Measurements from ENCODE around the gene CPNE1. TPM values are rescaled to one million over a fixed set of nuclear protein-coding genes. Genes with fewer than 3 reads are reported as not detected.

The CPNE1 gene
- polyA plus RNA-seq, 6 donors from 2014 or later = 178 to 542 (median 337) TPM

DNA sequence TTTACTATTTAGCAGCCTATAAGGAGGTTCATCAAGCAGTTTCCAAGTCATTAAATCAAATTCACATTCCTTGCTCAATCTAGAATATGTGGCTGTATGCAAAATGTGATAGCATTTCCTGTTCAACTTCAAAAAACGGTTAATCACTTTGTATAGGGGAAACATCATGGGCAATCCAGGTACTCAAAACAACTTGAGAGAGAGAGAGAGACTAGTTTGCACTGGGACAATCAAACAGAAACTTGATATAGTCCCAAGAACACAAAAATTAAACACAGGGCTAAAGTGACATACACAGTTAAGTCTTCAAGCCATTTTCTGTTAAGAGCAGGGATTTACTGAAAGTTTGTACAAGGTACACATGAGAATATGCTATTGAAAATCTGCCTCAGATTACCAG is 7.4 kb downstream of the CPNE1 start:
- Mint-ChIP-seq H3K4me1 (peaks cover 25 to 52% (median 40%) of the 10 kb centered on the region in 3 donors), H3K27ac (peak overlapping the region in 4 of 6 donors; percentile 68 to 85 (median 78)), H3K4me3 (peak overlapping the region in 1 of 8 donors; percentile 14), H3K9me3 (no peaks in the 10 kb centered on the region), H3K27me3 (no peaks in the 10 kb centered on the region), H3K36me3 (no peaks in the 10 kb centered on the region)
- no peak for DNase-seq
- ATAC-seq (ENCODE audit: low read depth in 2 of 2) = no peak

DNA sequence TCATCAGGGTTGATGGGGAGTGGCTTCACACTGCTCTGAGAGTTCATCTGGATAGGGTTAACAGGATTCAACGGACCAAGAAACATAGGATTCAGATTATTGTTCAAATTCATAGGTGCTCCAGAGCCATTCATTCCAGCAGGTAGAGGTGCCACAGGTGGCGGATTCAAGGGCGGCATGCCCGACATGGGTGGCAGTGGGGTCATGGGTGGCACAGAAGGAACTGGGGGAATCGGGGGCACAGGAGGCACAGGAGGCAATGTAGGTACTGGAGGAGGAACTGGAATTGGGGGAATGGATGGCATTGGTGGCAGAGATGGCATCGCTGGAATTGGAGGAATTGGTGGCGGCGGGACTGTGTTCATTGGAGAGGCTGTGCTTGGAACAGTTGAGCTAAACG is 10.3 kb downstream of the CPNE1 start:
- H3K9me3 Mint-ChIP-seq = no peaks in the 10 kb centered on the region

DNA sequence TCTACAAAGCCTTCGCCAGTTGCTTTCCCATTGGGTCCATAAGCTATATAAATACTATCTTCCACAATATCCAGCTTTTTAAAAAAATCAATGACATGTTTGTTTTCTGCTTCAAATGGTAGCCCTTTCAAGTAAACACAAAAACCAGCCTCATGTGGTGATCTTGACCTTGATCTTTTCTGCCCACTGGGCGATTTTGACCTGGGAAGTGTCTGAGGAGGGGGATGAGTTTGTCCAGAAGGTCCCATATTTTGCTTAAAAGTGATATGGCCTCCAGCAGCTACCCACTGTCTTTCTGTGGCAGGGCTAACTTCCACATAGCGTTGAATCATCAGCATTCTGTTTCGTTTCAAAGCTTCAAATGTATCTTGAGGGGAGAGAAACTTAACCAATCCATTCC is 10.8 kb downstream of the CPNE1 start:
- ATAC-seq (ENCODE audit: low read depth in 2 of 2) = no peak
- peaks cover 16 to 25% (median 23%) of the 10 kb centered on the region in 3 donors for H3K4me1 Mint-ChIP-seq

More for the DNA sequence above, 10.3 kb downstream of the CPNE1 start:
- Mint-ChIP-seq H3K4me1 (peaks cover 20 to 28% (median 28%) of the 10 kb centered on the region in 3 donors), H3K36me3 (no peaks in the 10 kb centered on the region), H3K4me3 (no peak overlapping the region), H3K27ac (no peak overlapping the region), H3K27me3 (no peaks in the 10 kb centered on the region)
- ATAC-seq (ENCODE audit: low read depth in 2 of 2) = no peak
- no peak for DNase-seq

GRCh38 chr20:35653430-35653734 is 11.3 kb downstream of the CPNE1 start:
- no peak overlapping the region for H3K4me3 Mint-ChIP-seq
- no peaks in the 10 kb centered on the region for H3K36me3 Mint-ChIP-seq
- ATAC-seq (ENCODE audit: low read depth in 2 of 2) = no peak
- H3K27ac Mint-ChIP-seq = no peak overlapping the region
- peaks cover 13 to 22% (median 20%) of the 10 kb centered on the region in 3 donors for H3K4me1 Mint-ChIP-seq
- no peak for DNase-seq
- no peaks in the 10 kb centered on the region for H3K27me3 Mint-ChIP-seq
- H3K9me3 Mint-ChIP-seq = no peaks in the 10 kb centered on the region

More for the DNA sequence above, 10.8 kb downstream of the CPNE1 start:
- H3K4me3 Mint-ChIP-seq = no peak overlapping the region
- no peaks in the 10 kb centered on the region for H3K27me3 Mint-ChIP-seq
- H3K36me3 Mint-ChIP-seq = no peaks in the 10 kb centered on the region
- no peaks in the 10 kb centered on the region for H3K9me3 Mint-ChIP-seq
- no peak overlapping the region for H3K27ac Mint-ChIP-seq
- DNase-seq = no peak

DNA sequence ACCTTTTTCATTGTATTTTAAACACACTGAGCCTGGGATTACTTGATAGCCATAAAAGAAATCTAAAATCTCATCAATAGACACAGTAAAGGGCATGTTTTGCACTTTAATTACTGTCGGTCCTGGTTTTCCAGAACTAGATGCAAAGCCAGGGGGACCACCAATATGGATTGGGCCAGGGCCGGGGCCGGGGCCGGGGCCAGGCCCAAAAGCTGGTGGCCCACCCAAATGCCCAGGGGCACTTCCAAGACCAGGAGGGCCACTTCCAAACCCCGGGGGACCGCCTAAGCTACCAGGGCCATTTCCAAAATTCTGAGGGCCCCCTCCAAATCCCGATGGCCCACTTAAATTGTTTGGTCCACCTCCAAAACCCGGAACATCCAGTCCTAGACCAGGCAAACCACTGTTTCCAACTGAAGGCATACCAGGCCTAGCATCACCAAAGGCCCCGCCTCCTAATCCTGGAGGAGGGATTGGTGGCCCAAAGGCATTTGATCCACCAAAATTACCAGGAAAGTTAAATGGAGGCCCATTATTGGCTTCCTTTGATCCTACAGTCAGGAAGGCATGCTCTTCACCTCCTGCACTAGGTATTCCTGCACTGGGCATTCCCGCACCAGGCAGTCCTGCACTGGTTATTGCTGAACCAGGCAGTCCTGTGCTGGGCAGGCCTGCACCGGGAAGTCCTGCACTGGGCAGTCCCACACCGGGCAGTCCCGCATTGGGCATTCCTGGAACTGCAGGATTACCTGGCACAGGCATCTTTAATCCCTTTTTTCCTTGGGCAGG is 11.9 kb downstream of the CPNE1 start:
- DNase-seq (no peak), ATAC-seq (ENCODE audit: low read depth in 2 of 2) (no peak)
- Mint-ChIP-seq H3K4me1 (peaks cover 13 to 20% (median 18%) of the 10 kb centered on the region in 3 donors), H3K9me3 (no peaks in the 10 kb centered on the region), H3K27ac (no peak overlapping the region), H3K27me3 (no peaks in the 10 kb centered on the region), H3K36me3 (no peaks in the 10 kb centered on the region), H3K4me3 (no peak overlapping the region)

DNA sequence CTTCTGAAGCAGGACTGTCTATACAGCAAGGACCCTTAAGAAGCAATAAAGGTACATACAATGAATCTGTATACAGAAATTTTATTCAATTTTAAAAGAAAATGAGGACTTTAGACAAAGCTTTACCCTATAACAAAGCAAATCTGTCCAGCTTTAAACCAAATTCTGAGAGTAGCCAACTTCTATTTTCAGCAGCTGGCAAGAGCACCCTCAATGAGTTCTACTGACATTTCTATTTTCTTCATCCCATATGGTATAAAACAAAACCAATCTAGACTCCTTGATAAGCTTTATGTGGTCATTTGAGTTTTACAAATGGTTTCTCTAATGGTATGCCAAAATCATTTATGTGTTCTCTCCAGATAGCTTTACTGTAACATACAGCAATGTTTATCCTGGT is 12.7 kb downstream of the CPNE1 start:
- no peaks in the 10 kb centered on the region for H3K27me3 Mint-ChIP-seq
- no peaks in the 10 kb centered on the region for H3K9me3 Mint-ChIP-seq
- no peak overlapping the region for H3K4me3 Mint-ChIP-seq
- ATAC-seq (ENCODE audit: low read depth in 2 of 2) = no peak
- H3K36me3 Mint-ChIP-seq = no peaks in the 10 kb centered on the region
- no peak overlapping the region for H3K27ac Mint-ChIP-seq
- H3K4me1 Mint-ChIP-seq = peaks cover 11 to 19% (median 14%) of the 10 kb centered on the region in 3 donors
- DNase-seq = no peak

- Mint-ChIP-seq H3K4me1 (peaks cover 15 to 26% (median 17%) of the 10 kb centered on the region in 3 donors), H3K4me3 (no peak overlapping the region), H3K27ac (peak overlapping the region in 2 of 6 donors; percentile 0 to 51), H3K27me3 (no peaks in the 10 kb centered on the region), H3K36me3 (no peaks in the 10 kb centered on the region), H3K9me3 (no peaks in the 10 kb centered on the region)
- DNase-seq (no peak), ATAC-seq (ENCODE audit: low read depth in 2 of 2) (no peak)
Observed at GRCh38 chr20:35650632-35651031, 14.1 kb downstream of the CPNE1 start.

DNA sequence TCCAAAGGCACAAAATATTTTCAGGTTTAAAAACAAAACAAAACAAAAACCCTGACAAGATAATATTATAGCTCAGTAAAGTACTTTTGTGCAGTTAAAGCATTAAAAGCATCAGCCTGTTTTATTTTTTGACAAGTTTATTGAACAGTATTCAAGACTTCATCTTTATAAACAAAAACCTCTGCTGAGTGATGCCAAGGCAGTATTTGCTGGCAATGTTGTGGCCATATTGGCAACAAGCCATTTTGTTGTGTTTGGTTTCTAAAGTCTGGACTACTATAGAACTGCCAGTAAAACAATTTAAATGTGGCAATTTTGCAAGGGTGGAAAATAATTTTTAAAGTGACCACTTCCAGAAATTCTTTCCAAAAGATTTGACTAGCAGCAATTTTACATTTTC is 15.9 kb downstream of the CPNE1 start:
- Mint-ChIP-seq H3K9me3 (no peaks in the 10 kb centered on the region), H3K27ac (peak overlapping the region in 2 of 6 donors; percentile 45 to 59), H3K27me3 (no peaks in the 10 kb centered on the region), H3K4me3 (no peak overlapping the region), H3K4me1 (peaks cover 26 to 42% (median 33%) of the 10 kb centered on the region in 3 donors), H3K36me3 (no peaks in the 10 kb centered on the region)
- DNase-seq = no peak
- no peak for ATAC-seq (ENCODE audit: low read depth in 2 of 2)

DNA sequence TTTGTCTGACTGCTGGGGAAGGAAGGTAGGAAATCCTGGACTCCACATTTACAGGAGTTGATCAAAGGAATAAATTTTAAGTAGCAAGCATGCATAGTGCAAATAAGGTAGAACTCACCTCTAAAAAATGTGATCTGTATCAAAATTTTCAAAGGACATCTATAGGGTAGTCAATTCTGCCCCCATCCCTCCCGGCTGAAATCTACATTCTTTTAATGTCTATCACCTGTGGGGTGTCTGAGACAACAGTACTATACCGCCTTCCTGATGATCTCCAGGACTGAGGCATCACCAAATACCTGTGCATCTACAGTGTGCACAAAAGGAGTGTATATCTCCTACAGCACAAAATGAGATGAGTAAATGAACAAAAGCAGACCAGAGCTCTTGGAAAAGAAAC is 19.9 kb downstream of the CPNE1 start:
- ATAC-seq (ENCODE audit: low read depth in 2 of 2) (no peak), DNase-seq (no peak)
- Mint-ChIP-seq H3K9me3 (no peaks in the 10 kb centered on the region), H3K4me3 (no peak overlapping the region), H3K27me3 (no peaks in the 10 kb centered on the region), H3K36me3 (no peaks in the 10 kb centered on the region), H3K4me1 (peaks cover 56 to 68% (median 63%) of the 10 kb centered on the region in 3 donors), H3K27ac (peak overlapping the region in 3 of 6 donors; percentile 24 to 94 (median 72))

GRCh38 chr20:35643045-35643444 is 21.7 kb downstream of the CPNE1 start:
- H3K4me1 Mint-ChIP-seq = peaks cover 58 to 70% (median 69%) of the 10 kb centered on the region in 3 donors
- no peak for ATAC-seq (ENCODE audit: low read depth in 2 of 2)
- DNase-seq = no peak
- H3K27me3 Mint-ChIP-seq = no peaks in the 10 kb centered on the region
- H3K36me3 Mint-ChIP-seq = no peaks in the 10 kb centered on the region
- H3K27ac Mint-ChIP-seq = peak overlapping the region in 2 of 6 donors; percentile 75 to 79
- H3K4me3 Mint-ChIP-seq = no peak overlapping the region
- no peaks in the 10 kb centered on the region for H3K9me3 Mint-ChIP-seq

DNA sequence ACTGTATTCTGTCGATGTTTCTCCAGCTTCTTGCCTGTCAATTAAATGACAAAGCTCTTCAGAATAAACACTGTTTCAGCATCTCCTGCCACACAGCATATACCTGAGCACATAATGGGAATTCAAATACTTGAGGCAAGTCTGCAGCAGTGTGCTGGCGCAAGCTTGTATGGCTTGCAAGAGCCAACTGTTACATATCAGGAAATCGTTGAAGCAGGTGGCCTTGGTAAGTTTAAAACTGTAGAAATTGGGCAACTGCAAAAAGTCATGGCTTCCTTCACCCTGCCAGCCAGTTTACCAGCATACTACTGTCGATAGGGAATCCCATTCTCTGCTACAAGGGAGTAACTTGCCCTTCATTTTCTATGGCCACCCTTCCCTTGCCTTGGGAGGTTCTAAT is 23.0 kb downstream of the CPNE1 start:
- Mint-ChIP-seq H3K27me3 (no peaks in the 10 kb centered on the region), H3K27ac (peak overlapping the region in 2 of 6 donors; percentile 1 to 62), H3K4me3 (no peak overlapping the region), H3K9me3 (no peaks in the 10 kb centered on the region), H3K4me1 (peaks cover 67 to 82% (median 71%) of the 10 kb centered on the region in 3 donors), H3K36me3 (no peaks in the 10 kb centered on the region)
- ATAC-seq (ENCODE audit: low read depth in 2 of 2) = no peak
- DNase-seq = no peak

- Mint-ChIP-seq H3K27me3 (no peaks in the 10 kb centered on the region), H3K4me3 (no peak overlapping the region), H3K4me1 (peaks cover 68 to 80% (median 68%) of the 10 kb centered on the region in 3 donors), H3K36me3 (no peaks in the 10 kb centered on the region), H3K27ac (peak overlapping the region in 5 of 6 donors; percentile 51 to 75 (median 67)), H3K9me3 (no peaks in the 10 kb centered on the region)
- no peak for ATAC-seq (ENCODE audit: low read depth in 2 of 2)
- DNase-seq = no peak
Observed at GRCh38 chr20:35640724-35641123, 24.0 kb downstream of the CPNE1 start.

- no peak overlapping the region for H3K4me3 Mint-ChIP-seq
- no peak for ATAC-seq (ENCODE audit: low read depth in 2 of 2)
- no peak overlapping the region for H3K27ac Mint-ChIP-seq
- DNase-seq = no peak
- no peaks in the 10 kb centered on the region for H3K36me3 Mint-ChIP-seq
- H3K9me3 Mint-ChIP-seq = no peaks in the 10 kb centered on the region
- H3K27me3 Mint-ChIP-seq = no peaks in the 10 kb centered on the region
- peaks cover 54 to 70% (median 66%) of the 10 kb centered on the region in 3 donors for H3K4me1 Mint-ChIP-seq
Observed at GRCh38 chr20:35638751-35639150, 25.9 kb downstream of the CPNE1 start.

GRCh38 chr20:35637276-35637675 is 27.4 kb downstream of the CPNE1 start:
- H3K36me3 Mint-ChIP-seq = no peaks in the 10 kb centered on the region
- peaks cover 47 to 68% (median 56%) of the 10 kb centered on the region in 3 donors for H3K4me1 Mint-ChIP-seq
- H3K9me3 Mint-ChIP-seq = no peaks in the 10 kb centered on the region
- H3K4me3 Mint-ChIP-seq = no peak overlapping the region
- peak overlapping the region in 3 of 6 donors; percentile 1 to 56 (median 21) for H3K27ac Mint-ChIP-seq
- H3K27me3 Mint-ChIP-seq = no peaks in the 10 kb centered on the region
- no peak for DNase-seq
- no peak for ATAC-seq (ENCODE audit: low read depth in 2 of 2)
